Peyer's patch (tissue), 4 donors: Measurements from ENCODE around the gene PDGFB.

Experiments used
- POLR2A ChIP-seq, 2 donors: fragments of 450-650 bp; IDR thresholded peaks; one replicate each; pipeline ENCODE4 v1.5.1; 2017; ENCODE audit warnings: antibody characterized with exemption in 2 of 2, mild to moderate bottlenecking in 2 of 2, moderate library complexity in 2 of 2
- TF ChIP-seq, protein P1 (sequence below), 6 experiments: fragments of 450-650 bp in 4 of 6; fragments of 200-600 bp in 2 of 6; sonication (generic) in 1 of 6; IDR thresholded peaks; one replicate each; pipeline ENCODE4 v1.5.1; 2017 to 2019; ENCODE audit warnings: antibody characterized with exemption in 6 of 6, mild to moderate bottlenecking in 3 of 6, moderate library complexity in 1 of 6

DNA sequence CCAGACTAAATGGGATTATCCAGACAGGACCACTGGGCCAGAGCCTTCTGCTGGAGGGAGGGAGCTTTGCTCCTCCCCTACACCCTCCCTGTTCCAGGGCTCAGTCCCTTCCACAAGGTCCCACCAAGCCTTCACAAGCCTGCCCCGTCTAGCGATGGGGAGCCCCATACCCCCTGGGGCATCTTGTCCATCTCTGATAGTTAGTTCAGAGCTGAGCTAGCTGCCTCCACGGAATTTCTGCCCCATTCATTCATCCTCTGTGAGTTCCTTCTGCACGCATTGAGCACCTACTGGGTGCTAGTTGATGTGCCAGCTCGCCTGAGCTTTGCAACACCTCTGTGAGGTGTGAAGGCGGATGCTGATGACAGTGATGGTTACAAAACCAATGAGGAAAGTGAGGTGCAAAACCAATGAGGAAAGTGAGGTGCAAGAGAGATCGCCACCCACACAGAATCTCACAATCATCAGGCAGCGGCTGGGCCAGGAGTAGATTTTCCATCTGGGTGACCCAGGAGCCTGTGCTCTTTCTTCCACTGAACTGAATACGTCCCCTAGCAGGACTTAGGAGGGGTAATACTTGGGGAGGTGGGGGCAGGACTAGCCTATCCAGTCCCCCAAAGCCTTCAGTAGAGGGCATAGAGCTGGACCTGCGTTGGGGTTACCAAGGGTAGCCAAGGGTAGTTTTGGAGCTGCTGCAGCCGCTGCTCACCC lies 70.8 kb downstream of the PDGFB start:
- TF ChIP-seq, protein P1, sequence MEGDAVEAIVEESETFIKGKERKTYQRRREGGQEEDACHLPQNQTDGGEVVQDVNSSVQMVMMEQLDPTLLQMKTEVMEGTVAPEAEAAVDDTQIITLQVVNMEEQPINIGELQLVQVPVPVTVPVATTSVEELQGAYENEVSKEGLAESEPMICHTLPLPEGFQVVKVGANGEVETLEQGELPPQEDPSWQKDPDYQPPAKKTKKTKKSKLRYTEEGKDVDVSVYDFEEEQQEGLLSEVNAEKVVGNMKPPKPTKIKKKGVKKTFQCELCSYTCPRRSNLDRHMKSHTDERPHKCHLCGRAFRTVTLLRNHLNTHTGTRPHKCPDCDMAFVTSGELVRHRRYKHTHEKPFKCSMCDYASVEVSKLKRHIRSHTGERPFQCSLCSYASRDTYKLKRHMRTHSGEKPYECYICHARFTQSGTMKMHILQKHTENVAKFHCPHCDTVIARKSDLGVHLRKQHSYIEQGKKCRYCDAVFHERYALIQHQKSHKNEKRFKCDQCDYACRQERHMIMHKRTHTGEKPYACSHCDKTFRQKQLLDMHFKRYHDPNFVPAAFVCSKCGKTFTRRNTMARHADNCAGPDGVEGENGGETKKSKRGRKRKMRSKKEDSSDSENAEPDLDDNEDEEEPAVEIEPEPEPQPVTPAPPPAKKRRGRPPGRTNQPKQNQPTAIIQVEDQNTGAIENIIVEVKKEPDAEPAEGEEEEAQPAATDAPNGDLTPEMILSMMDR (IDR thresholded peaks at IDR 0.05) = no peak
- no peak for TF ChIP-seq POLR2A (IDR thresholded peaks at IDR 0.05)
